GM12864 (cell line): ENCODE results near the gene SNAPC4.
"Not testable (repeated sequence)": the region's sequence is repeated elsewhere in the genome, so short reads cannot be mapped to it uniquely, and the experiment has no call there.

Experiments
- DNase-seq: peaks from one replicate; pipeline ENCODE4 v3.0.0-alpha.2; 2011; ENCODE audit warnings: low read depth
- H3K4me3 ChIP-seq: 2 replicates; pipeline ENCODE4 v1.5.1; 2011; ENCODE audit warnings: mild to moderate bottlenecking, low read depth, low read length, control low read depth
- CTCF ChIP-seq: IDR thresholded peaks from 2 replicates; pipeline ENCODE4 v1.5.1; 2011; ENCODE audit warnings: low read depth, mild to moderate bottlenecking, moderate library complexity, low read length, control low read depth, inconsistent platforms; ENCODE audit errors: missing control alignments

Gene SNAPC4

GRCh38 chr9:136407911-136408310, 7.9 kb upstream of the SNAPC4 start:
- H3K4me3 ChIP-seq, result no peak overlapping the region
- TF ChIP-seq CTCF, result no peak
- DNase-seq, result no peak

- not testable (repeated sequence) for DNase-seq, H3K4me3 ChIP-seq
Measured at GRCh38 chr9:136407061-136407460, 7.1 kb upstream of the SNAPC4 start.

DNA sequence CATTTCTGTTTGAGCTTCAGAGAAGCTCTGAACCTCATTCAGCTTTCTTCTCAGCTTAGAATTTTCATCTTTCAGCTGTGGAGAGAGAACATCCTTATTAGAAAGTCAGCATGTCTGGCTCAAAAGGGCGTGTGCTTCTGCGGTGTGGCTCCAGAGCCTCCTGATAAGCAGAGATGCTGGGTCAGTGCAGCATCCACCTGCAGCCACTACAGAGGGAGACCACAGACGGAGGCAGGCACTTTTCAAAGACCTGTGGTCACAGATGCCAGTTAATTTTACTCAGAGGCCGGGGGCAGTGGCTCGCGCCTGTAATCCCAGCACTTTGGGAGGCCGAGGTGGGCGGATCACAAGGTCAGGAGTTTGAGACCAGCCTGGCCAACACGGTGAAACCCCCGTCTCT, 5.9 kb upstream of the SNAPC4 start:
- H3K4me3 ChIP-seq, DNase-seq: not testable (repeated sequence)

GRCh38 chr9:136405481-136405880, 5.5 kb upstream of the SNAPC4 start:
- H3K4me3 ChIP-seq, result no peak overlapping the region
- no peak for DNase-seq
- no peak for TF ChIP-seq CTCF

GRCh38 chr9:136404801-136405136, 4.8 kb upstream of the SNAPC4 start:
- no peak for TF ChIP-seq CTCF
- H3K4me3 ChIP-seq, result peak overlapping the region; percentile 12; the same call in 1 of the 2 replicates
- no peak for DNase-seq

GRCh38 chr9:136403915-136404800, 4.2 kb upstream of the SNAPC4 start:
- TF ChIP-seq CTCF, result no peak
- H3K4me3 ChIP-seq, result peak overlapping the region; percentile 13
- DNase-seq, result no peak

DNA sequence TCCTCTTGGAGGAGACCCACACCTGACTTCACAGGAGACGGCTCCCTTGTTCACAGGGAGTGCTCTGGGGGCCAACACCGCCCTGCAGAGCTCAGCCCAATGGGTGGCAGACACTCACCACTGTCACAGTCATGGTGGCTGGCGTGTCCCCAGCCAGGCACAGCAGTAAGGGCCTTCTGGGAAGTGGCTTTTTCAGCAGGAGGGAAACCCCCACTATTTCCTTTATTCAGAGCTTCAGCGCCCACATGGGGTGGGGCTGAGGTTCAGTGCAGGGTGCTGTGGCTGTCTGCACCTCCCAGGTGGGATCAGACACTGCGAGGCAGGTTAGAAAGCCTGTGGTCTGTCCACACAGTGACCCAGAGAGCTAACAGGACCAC, 3.6 kb upstream of the SNAPC4 start:
- no peak overlapping the region for H3K4me3 ChIP-seq
- TF ChIP-seq CTCF, result no peak
- DNase-seq, result no peak

DNA sequence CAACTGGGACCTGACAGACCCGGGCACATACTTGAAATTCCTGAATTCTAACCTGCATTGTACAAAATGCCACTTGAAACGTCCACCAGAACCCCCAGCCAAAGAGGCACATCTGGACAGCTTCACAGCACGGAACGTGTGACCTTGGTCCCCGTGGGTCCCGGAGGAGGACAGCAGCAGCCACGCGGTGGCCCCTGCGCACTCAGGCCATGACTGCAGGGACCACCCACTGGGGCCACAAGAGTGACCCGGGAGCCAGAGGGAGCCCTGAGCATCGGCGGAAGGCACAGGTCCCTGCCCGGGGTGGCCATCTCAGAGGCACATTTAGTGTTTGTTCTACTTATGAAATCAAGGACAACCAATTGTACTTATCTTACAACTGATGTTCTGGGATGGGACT, 2.1 kb upstream of the SNAPC4 start:
- DNase-seq, result no peak
- no peak overlapping the region for H3K4me3 ChIP-seq
- no peak for TF ChIP-seq CTCF
